ENCODE results near the gene USP50. TPM values are rescaled to one million over a fixed set of nuclear protein-coding genes. Genes with fewer than 3 reads are reported as not detected.
A peak's percentile ranks its signal among the peaks of the same experiment; 100 is the strongest.

Gene USP50
- total and polyA plus RNA-seq, 2 experiments from 2014 or later = 0.49 TPM; not detected in 1

DNA sequence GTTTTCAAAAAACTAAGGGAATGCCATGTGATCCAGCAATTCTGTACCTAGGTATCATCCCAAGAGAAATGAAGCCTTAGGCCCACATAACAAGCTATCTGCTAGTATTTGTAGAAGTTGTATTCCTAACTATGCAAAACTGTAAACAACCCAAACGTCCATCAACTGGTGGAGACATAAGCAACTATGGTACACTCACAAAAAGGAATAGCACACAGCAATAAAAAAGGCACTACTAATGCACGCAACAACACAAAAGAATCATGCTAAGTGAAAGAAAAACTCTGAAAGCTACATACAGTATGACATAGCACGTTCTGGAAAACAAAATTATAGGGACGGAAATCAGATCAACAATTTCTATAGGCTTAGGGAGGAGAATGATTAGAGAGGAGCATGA is 15.3 kb downstream of the USP50 start:
- Histone ChIP-seq H3K9me2 (ENCODE audit: insufficient read depth) (no peaks in the 10 kb centered on the region), H3K4me2 (ENCODE audit: unreplicated experiment) (no peak overlapping the region), H3F3A (ENCODE audit: insufficient read depth) (no peaks in the 10 kb centered on the region), H3K27ac (no peak overlapping the region), H3K4me1 (ENCODE audit: insufficient read depth) (no peaks in the 10 kb centered on the region), H2AFZ (no peak overlapping the region), H3K79me2 (ENCODE audit: insufficient read depth) (no peaks in the 10 kb centered on the region), H3K27me3 (replicated peaks; ENCODE audit: insufficient read depth) (no peaks in the 10 kb centered on the region), H4K20me1 (ENCODE audit: insufficient read depth) (no peaks in the 10 kb centered on the region), H3K36me3 (ENCODE audit: low read depth) (no peaks in the 10 kb centered on the region), H3K9me3 (ENCODE audit: low read depth) (no peaks in the 10 kb centered on the region), H3K9ac (no peak overlapping the region), H3K4me3 (no peak overlapping the region)
- WGBS, 2 experiments (ENCODE audit: low coverage in 1 of 2, low lambda C conversion rate in 2 of 2, missing lambda C conversion rate in 2 of 2) = 85 to 89% methylated on average over 4 of the region's 4 CpGs
- DNase-seq = no peak
- no peak for TF ChIP-seq EZH2 (IDR thresholded peaks at IDR 0.05; ENCODE audit: insufficient read depth, poor library complexity, severe bottlenecking)
- TF ChIP-seq EZH2phosphoT487 (IDR thresholded peaks at IDR 0.05; ENCODE audit: insufficient read depth, low read depth) = no peak
- in situ Hi-C loops (cut with MboI) = no loop called here

DNA sequence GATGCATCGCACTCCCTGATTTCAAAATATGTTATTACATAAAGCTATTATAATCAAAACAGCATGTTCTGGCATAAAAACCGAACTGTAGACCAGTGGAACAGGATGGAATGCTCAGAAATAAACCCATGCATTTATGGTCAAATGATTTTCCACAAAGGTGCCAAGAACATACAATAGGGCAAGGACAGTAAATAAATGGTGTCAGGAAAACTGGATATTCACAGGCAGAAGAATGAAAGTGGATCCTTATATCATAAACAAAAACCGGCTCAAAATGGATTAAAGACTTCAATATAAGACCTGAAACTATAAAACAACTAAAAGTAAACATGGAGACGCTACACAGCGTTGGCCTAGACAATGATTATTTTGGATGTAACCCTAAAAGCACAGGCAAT is 22.6 kb downstream of the USP50 start:
- H3K9ac ChIP-seq = no peak overlapping the region
- H3K4me2 ChIP-seq (ENCODE audit: unreplicated experiment) = no peak overlapping the region
- no peaks in the 10 kb centered on the region for H3K4me1 ChIP-seq (ENCODE audit: insufficient read depth)
- no peak overlapping the region for H3K27ac ChIP-seq
- TF ChIP-seq EZH2 (IDR thresholded peaks at IDR 0.05; ENCODE audit: insufficient read depth, poor library complexity, severe bottlenecking) = no peak
- no peak for TF ChIP-seq EZH2phosphoT487 (IDR thresholded peaks at IDR 0.05; ENCODE audit: insufficient read depth, low read depth)
- H3K4me3 ChIP-seq = no peak overlapping the region
- 7 to 14% methylated on average over 5 of the region's 5 CpGs for WGBS, 2 experiments (ENCODE audit: low coverage in 1 of 2, low lambda C conversion rate in 2 of 2, missing lambda C conversion rate in 2 of 2)
- no peaks in the 10 kb centered on the region for H4K20me1 ChIP-seq (ENCODE audit: insufficient read depth)
- no peaks in the 10 kb centered on the region for H3K9me3 ChIP-seq (ENCODE audit: low read depth)
- H2AFZ ChIP-seq = 0 out of 2 replicates have a peak overlapping the region, but pooled peaks have one; percentile 10
- H3K9me2 ChIP-seq (ENCODE audit: insufficient read depth) = no peaks in the 10 kb centered on the region
- in situ Hi-C loops (cut with MboI) = loop anchor here (10.0 kb wide), 1 partner anchor 59 kb away; no protein-coding TSS in a partner anchor
- peak; percentile 34 for DNase-seq
- no peaks in the 10 kb centered on the region for H3K36me3 ChIP-seq (ENCODE audit: low read depth)
- no peaks in the 10 kb centered on the region for H3F3A ChIP-seq (ENCODE audit: insufficient read depth)
- H3K79me2 ChIP-seq (ENCODE audit: insufficient read depth) = no peaks in the 10 kb centered on the region
- H3K27me3 ChIP-seq (replicated peaks; ENCODE audit: insufficient read depth) = no peaks in the 10 kb centered on the region

DNA sequence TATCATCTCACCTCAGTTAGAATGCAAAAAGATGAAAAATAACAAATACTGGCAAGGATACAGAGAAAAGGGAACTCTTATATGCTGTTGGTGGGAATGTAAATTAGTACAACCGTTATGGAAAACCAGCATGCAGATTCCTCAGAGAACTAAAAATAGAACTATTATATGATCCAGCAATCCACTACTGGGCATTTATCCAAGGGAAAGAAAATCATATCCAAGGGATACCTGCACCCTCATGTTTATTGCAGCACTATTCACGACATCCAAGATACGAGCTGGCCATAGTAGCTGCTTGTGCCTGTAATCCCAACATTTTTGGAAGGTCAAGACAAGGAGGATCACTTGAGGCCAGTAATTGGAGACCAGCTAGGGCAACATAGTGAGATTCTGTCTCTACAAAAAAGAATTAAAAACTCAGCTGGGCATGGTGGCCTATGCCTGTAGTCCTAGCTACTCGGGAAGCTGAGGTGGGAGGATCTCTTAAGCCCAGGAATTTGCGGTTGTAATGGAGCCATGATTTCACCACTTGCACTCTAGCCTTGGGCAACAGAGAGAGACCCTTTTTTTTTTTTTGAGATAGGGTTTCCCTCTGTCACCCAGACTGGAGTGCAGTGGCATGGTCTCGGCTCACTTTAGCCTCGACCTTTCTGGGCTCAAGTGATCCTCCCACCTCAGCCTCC is 26.6 kb downstream of the USP50 start:
- no peaks in the 10 kb centered on the region for H3F3A ChIP-seq (ENCODE audit: insufficient read depth)
- H4K20me1 ChIP-seq (ENCODE audit: insufficient read depth) = no peaks in the 10 kb centered on the region
- in situ Hi-C loops (cut with MboI) = loop anchor here (10.0 kb wide), 1 partner anchor 55 kb away; no protein-coding TSS in a partner anchor
- H3K79me2 ChIP-seq (ENCODE audit: insufficient read depth) = no peaks in the 10 kb centered on the region
- no peaks in the 10 kb centered on the region for H3K4me1 ChIP-seq (ENCODE audit: insufficient read depth)
- no peaks in the 10 kb centered on the region for H3K36me3 ChIP-seq (ENCODE audit: low read depth)
- 78 to 80% methylated on average over 7 of the region's 7 CpGs for WGBS, 2 experiments (ENCODE audit: low coverage in 1 of 2, low lambda C conversion rate in 2 of 2, missing lambda C conversion rate in 2 of 2)
- no peak overlapping the region for H3K9ac ChIP-seq
- H3K9me3 ChIP-seq (ENCODE audit: low read depth) = no peaks in the 10 kb centered on the region
- TF ChIP-seq EZH2 (IDR thresholded peaks at IDR 0.05; ENCODE audit: insufficient read depth, poor library complexity, severe bottlenecking) (no peak), EZH2phosphoT487 (IDR thresholded peaks at IDR 0.05; ENCODE audit: insufficient read depth, low read depth) (no peak)
- DNase-seq = no peak
- no peaks in the 10 kb centered on the region for H3K9me2 ChIP-seq (ENCODE audit: insufficient read depth)
- H3K4me3 ChIP-seq = no peak overlapping the region
- no peak overlapping the region for H3K4me2 ChIP-seq (ENCODE audit: unreplicated experiment)
- no peak overlapping the region for H3K27ac ChIP-seq
- H2AFZ ChIP-seq = no peak overlapping the region
- no peaks in the 10 kb centered on the region for H3K27me3 ChIP-seq (replicated peaks; ENCODE audit: insufficient read depth)

DNA sequence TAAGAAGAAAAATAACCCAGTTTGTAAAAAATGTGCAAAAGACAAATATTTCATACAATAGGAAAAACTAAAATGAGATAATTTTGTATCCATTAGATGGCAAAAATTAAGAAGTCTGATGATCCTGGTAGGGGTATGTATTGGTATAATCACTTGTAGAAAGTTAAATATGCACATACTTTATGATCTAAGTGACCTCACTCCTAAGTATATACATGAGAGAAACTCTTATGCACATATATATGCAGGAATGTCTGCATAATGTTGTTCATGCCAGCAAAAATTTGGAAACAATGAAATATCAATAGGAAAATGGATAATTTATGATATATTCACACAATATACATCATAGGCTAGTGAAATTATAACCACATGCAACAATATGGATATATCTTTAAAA is 33.5 kb downstream of the USP50 start:
- H3K4me1 ChIP-seq (ENCODE audit: insufficient read depth) = no peaks in the 10 kb centered on the region
- no peak overlapping the region for H2AFZ ChIP-seq
- no peaks in the 10 kb centered on the region for H3K9me2 ChIP-seq (ENCODE audit: insufficient read depth)
- DNase-seq = no peak
- H3K9ac ChIP-seq = no peak overlapping the region
- no peaks in the 10 kb centered on the region for H4K20me1 ChIP-seq (ENCODE audit: insufficient read depth)
- H3K9me3 ChIP-seq (ENCODE audit: low read depth) = no peaks in the 10 kb centered on the region
- no peak overlapping the region for H3K4me3 ChIP-seq
- H3K79me2 ChIP-seq (ENCODE audit: insufficient read depth) = no peaks in the 10 kb centered on the region
- TF ChIP-seq EZH2 (IDR thresholded peaks at IDR 0.05; ENCODE audit: insufficient read depth, poor library complexity, severe bottlenecking) (no peak), EZH2phosphoT487 (IDR thresholded peaks at IDR 0.05; ENCODE audit: insufficient read depth, low read depth) (no peak)
- no peak overlapping the region for H3K4me2 ChIP-seq (ENCODE audit: unreplicated experiment)
- no peaks in the 10 kb centered on the region for H3F3A ChIP-seq (ENCODE audit: insufficient read depth)
- H3K36me3 ChIP-seq (ENCODE audit: low read depth) = no peaks in the 10 kb centered on the region
- no peak overlapping the region for H3K27ac ChIP-seq
- H3K27me3 ChIP-seq (replicated peaks; ENCODE audit: insufficient read depth) = no peaks in the 10 kb centered on the region
- in situ Hi-C loops (cut with MboI) = no loop called here

Measured in GM23248 (cell line).